ENCODE measurements around the gene CEP55. TPM values are rescaled to one million over a fixed set of nuclear protein-coding genes. Genes with fewer than 3 reads are reported as not detected.

Gene CEP55
- polyA plus RNA-seq, 2 of the 4 experiments (the other 2 are of a cell fraction), result 52.4 to 87.0 TPM

DNA sequence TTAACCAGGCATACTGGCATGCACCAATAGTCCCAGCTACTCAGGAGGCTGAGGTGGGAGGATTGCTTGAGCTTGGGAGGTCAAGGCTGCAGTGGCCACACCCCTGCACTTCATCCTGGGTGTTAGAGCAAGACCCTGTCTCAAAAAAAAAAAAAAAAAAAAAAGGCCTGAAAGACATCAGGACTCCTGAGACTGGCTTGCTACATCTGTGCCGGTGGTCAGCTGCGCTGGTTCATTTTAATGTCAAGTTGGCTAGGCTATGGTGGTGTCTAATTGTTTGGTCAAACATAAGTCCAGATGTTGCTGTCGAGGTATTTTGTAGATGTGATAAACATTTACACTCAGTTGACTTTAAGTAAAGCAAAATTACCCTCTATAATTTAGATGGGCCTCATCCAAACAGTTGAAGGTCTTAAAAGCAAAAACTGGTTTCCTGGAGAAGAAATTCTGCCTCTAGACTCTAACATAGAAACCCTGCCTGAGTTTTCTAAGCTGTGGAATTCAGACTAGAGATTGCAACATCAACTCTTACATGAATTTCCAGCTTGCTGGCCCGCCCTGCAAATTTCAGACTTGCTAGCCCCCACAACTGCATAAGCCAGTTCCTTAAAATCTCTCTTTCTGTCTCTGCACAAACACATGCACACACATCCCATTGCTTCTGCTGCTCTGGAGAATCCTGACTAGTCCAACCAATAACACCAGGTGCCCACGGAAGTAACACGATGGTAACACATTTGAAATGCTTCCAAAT, 32.5 kb upstream of the CEP55 start (continued):
- no peak for TF ChIP-seq REST (IDR thresholded peaks at IDR 0.05)

DNA sequence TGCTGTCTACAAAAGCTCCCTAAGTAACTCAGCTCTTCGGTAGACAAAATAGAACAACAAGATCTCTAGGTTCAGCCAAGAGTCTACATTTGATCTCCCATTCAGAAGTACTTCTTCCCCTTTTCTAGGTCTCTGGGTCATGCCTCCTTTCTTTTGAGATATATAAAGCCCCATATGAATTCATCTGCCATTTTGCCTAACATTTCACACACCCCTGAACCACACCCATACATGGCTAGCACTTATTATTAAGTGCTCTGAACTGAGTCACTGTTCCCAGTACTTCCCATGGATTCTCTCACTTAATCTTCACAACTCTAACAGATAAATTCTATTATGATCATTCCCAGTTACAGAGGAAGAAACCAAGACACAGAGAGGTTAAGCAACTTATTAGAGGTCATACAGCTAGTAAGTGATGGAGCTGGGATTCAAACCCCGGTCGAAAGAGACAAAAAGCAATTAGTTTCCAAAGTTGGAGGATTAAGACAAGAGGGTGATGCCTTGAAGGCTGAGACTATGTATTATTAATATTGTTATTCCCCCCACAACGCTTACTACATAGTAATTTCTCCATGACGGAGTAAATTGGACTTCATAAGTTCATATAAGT, 31.5 kb upstream of the CEP55 start:
- DNase-seq (ENCODE audit: low read depth in 1 of 2, low spot score in 1 of 2), result no peak

More for the DNA sequence above, 31.5 kb upstream of the CEP55 start:
- ATAC-seq, result no peak
- Histone ChIP-seq H3K27ac (peak overlapping the region; percentile 96 to 99), H3K4me2 (peak overlapping the region; percentile 93), H3K4me3 (no peak overlapping the region), H3K4me1 (peaks cover 93% of the 10 kb centered on the region), H3K9me3 (no peaks in the 10 kb centered on the region; the same call in 2 of the 3 replicates)
- CTCF ChIA-PET, result interaction anchor here (0.6 to 41.4 kb wide), 9 partner anchors 9 to 121 kb away, joined by 3 to 924 read pairs (median 13); partner anchors contain the start of gene MYOF
- FAIRE-seq, result no peak
- 72% methylated on average over 5 of the region's 5 CpGs for WGBS (ENCODE audit: missing lambda C conversion rate)
- POLR2A ChIA-PET, result interaction anchor here (0.6 to 6.2 kb wide), 7 partner anchors 9 to 117 kb away, joined by 3 to 114 read pairs (median 5); partner anchors contain the start of gene MYOF
- TF ChIP-seq HDAC2 (IDR thresholded peaks at IDR 0.05) (peak; percentile 87; the same call in 1 of the 2 replicates), SREBF2 (IDR thresholded peaks at IDR 0.05) (no peak), CHD4 (IDR thresholded peaks at IDR 0.05; ENCODE audit: borderline replicate concordance) (peak; percentile 92), KDM1A (IDR thresholded peaks at IDR 0.05; ENCODE audit: low read depth) (peak; percentile 93; the same call in 1 of the 2 replicates), FOSB (CRISPR knock-in tag; IDR thresholded peaks at IDR 0.05) (no peak; the same call in 1 of the 2 replicates), ESRRA (IDR thresholded peaks at IDR 0.05; ENCODE audit: borderline replicate concordance, low read length) (no peak), E2F6 (IDR thresholded peaks at IDR 0.05; ENCODE audit: borderline replicate concordance, low read depth) (no peak), CEBPB (IDR thresholded peaks at IDR 0.05) (no peak), ZFP36 (IDR thresholded peaks at IDR 0.05; ENCODE audit: borderline replicate concordance, partially characterized antibody) (peak; percentile 71), BHLHE40 (IDR thresholded peaks at IDR 0.05; ENCODE audit: low read depth, low read length) (no peak), REST (IDR thresholded peaks at IDR 0.05) (no peak), JUN (IDR thresholded peaks at IDR 0.05) (no peak), EHMT2 (IDR thresholded peaks at IDR 0.05; ENCODE audit: low read depth) (no peak), CHD2 (IDR thresholded peaks at IDR 0.05; ENCODE audit: low read length, partially characterized antibody) (no peak), MAX (IDR thresholded peaks at IDR 0.05) (no peak), ZSCAN20 (CRISPR knock-in tag; IDR thresholded peaks at IDR 0.05) (peak; percentile 63), RCOR1 (IDR thresholded peaks at IDR 0.05; ENCODE audit: low read depth, low read length) (no peak)
- TF ChIP-seq, protein P1, sequence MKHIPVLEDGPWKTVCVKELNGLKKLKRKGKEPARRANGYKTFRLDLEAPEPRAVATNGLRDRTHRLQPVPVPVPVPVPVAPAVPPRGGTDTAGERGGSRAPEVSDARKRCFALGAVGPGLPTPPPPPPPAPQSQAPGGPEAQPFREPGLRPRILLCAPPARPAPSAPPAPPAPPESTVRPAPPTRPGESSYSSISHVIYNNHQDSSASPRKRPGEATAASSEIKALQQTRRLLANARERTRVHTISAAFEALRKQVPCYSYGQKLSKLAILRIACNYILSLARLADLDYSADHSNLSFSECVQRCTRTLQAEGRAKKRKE (CRISPR knock-in tag; IDR thresholded peaks at IDR 0.05; ENCODE audit: low read depth), result peak; percentile 11; the same call in 1 of the 2 replicates
